Endothelial cell of umbilical vein (primary cell): ENCODE data around the gene CACNA2D1. TPM values are rescaled to one million over a fixed set of nuclear protein-coding genes. Genes with fewer than 3 reads are reported as not detected.

Source experiments
- BruUV-seq: library from RNA; stranded (reverse); fragments of 400-500 nt; replicated peaks from 2 replicates; lab custom pipeline; 2021; lab: Mats Ljungman, UMichigan
- CTCF ChIA-PET: fragments of 300-600, 350-600 bp; sonication (Branson Sonifier 250); formaldehyde crosslinking; loops from one replicate; lab custom pipeline; 2021; ENCODE audit warnings: antibody characterized with exemption, inconsistent platforms; lab: Charles Lee
- POLR2A ChIA-PET: fragments of 300-600, 350-600 bp; sonication (Branson Sonifier 250); formaldehyde crosslinking; loops from one replicate; lab custom pipeline; 2021; ENCODE audit warnings: antibody characterized with exemption, inconsistent platforms; lab: Charles Lee
- DNase-seq: peaks from one replicate; pipeline ENCODE4 v3.0.0-alpha.2; 2011; ENCODE audit warnings: low read depth, low spot score
- FAIRE-seq: peaks from 2 replicates; lab custom pipeline; 2011; peaks lifted over from hg19 to GRCh38; lab: Jason Lieb, UNC
- H2AFZ ChIP-seq: 2 replicates; pipeline ENCODE4 v1.6.0; 2012; ENCODE audit warnings: low read depth, low read length, control low read depth, inconsistent platforms
- H3K27ac ChIP-seq: 2 replicates; pipeline ENCODE4 v1.5.1; 2011; ENCODE audit warnings: low read depth, mild to moderate bottlenecking, control low read depth, low read length, moderate library complexity; ENCODE audit not compliant: insufficient read depth
- H3K27me3 ChIP-seq, 2 experiments: 2 replicates each; pipeline versions ENCODE4 v1.6.0 to v1.6.1; 2011; ENCODE audit warnings: low read length in 2 of 2, mixed read lengths in 1 of 2; ENCODE audit not compliant: control insufficient read depth in 2 of 2, insufficient read depth in 2 of 2
- H3K36me3 ChIP-seq, 2 experiments: 2 replicates in 1 of 2; 3 replicates in 1 of 2; pipeline ENCODE4 v1.5.1; 2011; ENCODE audit warnings: low read length in 2 of 2, mild to moderate bottlenecking in 1 of 2, moderate library complexity in 1 of 2; ENCODE audit not compliant: control insufficient read depth in 2 of 2, insufficient read depth in 2 of 2; ENCODE audit errors: extremely low read depth in 1 of 2
- H3K4me1 ChIP-seq: 3 replicates; pipeline ENCODE4 v1.5.1; 2011; ENCODE audit warnings: mild to moderate bottlenecking, low read length; ENCODE audit not compliant: control insufficient read depth, insufficient read depth; ENCODE audit errors: extremely low read depth
- H3K4me2 ChIP-seq: 2 replicates; pipeline ENCODE4 v1.6.1; 2011; ENCODE audit warnings: low read length, control low read depth, mixed read lengths; ENCODE audit not compliant: insufficient read depth
- H3K4me3 ChIP-seq, 3 experiments: fragments of 200-600 bp in 1 of 3; sonication (generic), shearing (Covaris generic) in 1 of 3; replicated peaks in 1 of 3; 2 replicates each; pipeline ENCODE4 v1.5.1; 2011 to 2016; ENCODE audit warnings: control low read depth in 3 of 3, low read length in 3 of 3, mild to moderate bottlenecking in 2 of 3, inconsistent platforms in 1 of 3, low read depth in 1 of 3, moderate library complexity in 1 of 3; ENCODE audit not compliant: insufficient read depth in 1 of 3
- H3K79me2 ChIP-seq: 2 replicates; pipeline ENCODE4 v1.6.0; 2012; ENCODE audit warnings: low read length, inconsistent platforms; ENCODE audit not compliant: control insufficient read depth, insufficient read depth
- H3K9ac ChIP-seq: replicated peaks from 2 replicates; pipeline ENCODE3; 2011; ENCODE audit warnings: low read length, control low read depth; ENCODE audit not compliant: insufficient read depth; ENCODE audit errors: extremely low read depth
- H3K9me1 ChIP-seq: replicated peaks from 3 replicates; pipeline ENCODE4 v1.6.0; 2011; ENCODE audit warnings: mild to moderate bottlenecking, low read length; ENCODE audit not compliant: control insufficient read depth, insufficient read depth; ENCODE audit errors: extremely low read depth
- H3K9me3 ChIP-seq: replicated peaks from 2 replicates; pipeline ENCODE4 v1.5.1; 2012; ENCODE audit warnings: low read length, inconsistent platforms; ENCODE audit not compliant: control insufficient read depth, insufficient read depth
- H4K20me1 ChIP-seq: replicated peaks from 2 replicates; pipeline ENCODE3; 2011; ENCODE audit warnings: mild to moderate bottlenecking, low read length; ENCODE audit not compliant: control insufficient read depth, insufficient read depth; ENCODE audit errors: extremely low read depth
- CTCF ChIP-seq, 2 donors: IDR thresholded peaks; 1 replicate in 1 of 2; 2 replicates in 1 of 2; pipeline ENCODE4 v1.5.1; 2011; ENCODE audit warnings: low read length in 2 of 2, mild to moderate bottlenecking in 2 of 2, moderate library complexity in 2 of 2, control low read depth in 1 of 2, inconsistent platforms in 1 of 2, low read depth in 1 of 2; ENCODE audit not compliant: insufficient read depth in 1 of 2; ENCODE audit errors: extremely low read depth in 1 of 2
- EZH2 ChIP-seq: IDR thresholded peaks from 2 replicates; pipeline ENCODE4 v1.6.1; 2012; ENCODE audit warnings: borderline replicate concordance, low read depth, mild to moderate bottlenecking, moderate library complexity, low read length, inconsistent platforms; ENCODE audit not compliant: severe bottlenecking
- FOS ChIP-seq: IDR thresholded peaks from 2 replicates; pipeline ENCODE4 v1.6.1; 2011; ENCODE audit warnings: mild to moderate bottlenecking, low read length, moderate library complexity, borderline replicate concordance; ENCODE audit not compliant: insufficient read depth
- GATA2 ChIP-seq: IDR thresholded peaks from 2 replicates; pipeline ENCODE4 v1.7.0; 2011; ENCODE audit warnings: low read depth, mild to moderate bottlenecking, moderate library complexity, mixed read lengths, low read length; ENCODE audit not compliant: insufficient read length, insufficient read depth
- JUN ChIP-seq: IDR thresholded peaks from 2 replicates; pipeline ENCODE4 v1.6.1; 2011; ENCODE audit warnings: borderline replicate concordance, low read depth; ENCODE audit not compliant: insufficient read length, insufficient read depth
- MAX ChIP-seq: IDR thresholded peaks from 2 replicates; pipeline ENCODE4 v1.6.1; 2011; ENCODE audit not compliant: insufficient read depth, insufficient read length
- MYC ChIP-seq: IDR thresholded peaks from one replicate; pipeline ENCODE4 v1.6.1; 2011; ENCODE audit warnings: mild to moderate bottlenecking, low read depth, low read length
- POLR2A ChIP-seq: IDR thresholded peaks from 2 replicates; pipeline ENCODE4 v1.6.1; 2012; ENCODE audit warnings: low read depth, mild to moderate bottlenecking, control low read depth, low read length
- POLR2AphosphoS5 ChIP-seq: IDR thresholded peaks from 2 replicates; pipeline ENCODE4 v1.6.1; 2012; ENCODE audit warnings: low read depth, mild to moderate bottlenecking, control low read depth, low read length, moderate library complexity; ENCODE audit not compliant: insufficient read depth
- dilution Hi-C: fragments of 300-500 bp; cut with MboI; formaldehyde crosslinking; loops from one replicate; pipeline ENCODE4 v1.15.0; 2019; ENCODE audit warnings: low sequenced_read_pairs; ENCODE audit not compliant: extremely low pct_ligation_motif_present
- intact Hi-C: fragments of 100-400 bp; cut with micrococcal nuclease; formaldehyde crosslinking; loops from one replicate; pipeline ENCODE4 v1.10.0; 2022
- polyA plus RNA-seq, 4 experiments: library from polyadenylated mRNA; depleted of rRNA in 3 of 4; stranded (reverse) in 3 of 4; unstranded in 1 of 4; fragments of >200 nt; gene quantifications; 2 replicates each; pipeline versions ENCODE4 v1.2.1 to v1.2.3, GENCODE V29; 2011 to 2012; ENCODE audit warnings: missing spikeins in 1 of 4
- total RNA-seq: library from RNA; stranded (reverse); gene quantifications from 2 replicates; pipeline ENCODE4 v1.2.3, GENCODE V29; 2021

The CACNA2D1 gene
- total and polyA plus RNA-seq, 2 donors (not counting 3 experiments of a cell fraction or from before 2014, with no cell fraction given): 4.1 to 38.6 TPM

DNA sequence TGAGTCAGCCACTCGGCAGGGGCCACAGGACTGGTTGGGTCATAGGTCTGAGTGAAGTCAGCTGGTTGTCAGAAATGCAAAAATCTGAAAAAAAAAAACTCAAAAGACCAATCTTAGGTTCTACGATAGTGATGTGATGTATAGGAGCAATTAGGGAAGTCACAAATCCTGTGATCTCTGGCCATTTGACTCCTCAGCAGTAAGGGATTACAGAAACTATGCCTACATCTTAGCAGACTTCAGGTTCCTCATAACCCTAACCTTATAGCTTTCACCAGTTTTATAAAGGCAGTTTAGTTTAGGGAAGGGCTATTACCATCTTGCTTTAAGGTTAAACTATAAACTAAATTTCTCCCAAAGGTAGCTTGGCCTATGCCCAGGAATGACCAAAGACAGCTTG, 510.6 kb downstream of the CACNA2D1 start:
- ChIA-PET POLR2A (no interaction called here), CTCF (no interaction called here)
- no peaks in the 10 kb centered on the region for H3K36me3 ChIP-seq
- no peaks in the 10 kb centered on the region for H3K4me1 ChIP-seq
- FAIRE-seq: no peak
- no peak overlapping the region for H3K4me3 ChIP-seq
- H3K4me2 ChIP-seq: no peak overlapping the region
- no peaks in the 10 kb centered on the region for H3K79me2 ChIP-seq
- no peak for DNase-seq
- dilution Hi-C loops (no loop called here), intact Hi-C loops (no loop called here)
- no TSS peak for BruUV-seq
- H3K9me3 ChIP-seq: no peaks in the 10 kb centered on the region
- H3K9me1 ChIP-seq: no peaks in the 10 kb centered on the region
- no peaks in the 10 kb centered on the region for H3K27me3 ChIP-seq
- TF ChIP-seq EZH2 (no peak), POLR2AphosphoS5 (no peak), MYC (no peak), POLR2A (no peak), CTCF (IDR thresholded peaks at IDR 0.05; ENCODE audit: extremely low read depth in 1 of 2, insufficient read depth in 1 of 2, low read depth in 1 of 2, low read length in 2 of 2) (no peak), MAX (no peak), GATA2 (no peak), FOS (no peak), JUN (no peak)
- H2AFZ ChIP-seq: no peak overlapping the region
- H3K9ac ChIP-seq: no peak overlapping the region
- no peaks in the 10 kb centered on the region for H4K20me1 ChIP-seq
- H3K27ac ChIP-seq: no peak overlapping the region
